SK-N-SH (cell line): ENCODE measurements around the gene AK3. TPM values are rescaled to one million over a fixed set of nuclear protein-coding genes. Genes with fewer than 3 reads are reported as not detected.

Experiments
- CTCF ChIA-PET: fragments of 300-600, 350-600 bp; formaldehyde crosslinking; extraction: SDS; loops from one replicate; lab custom pipeline; 2021; lab: Yijun Ruan, JAX
- POLR2A ChIA-PET: fragments of 350-600 bp; sonication (Branson Sonifier 250); formaldehyde crosslinking; extraction: SDS; loops from one replicate; lab custom pipeline; 2020; ENCODE audit warnings: antibody characterized with exemption, inconsistent platforms; lab: Yijun Ruan, JAX
- DNase-seq: peaks from one replicate; pipeline ENCODE4 v3.0.0; 2012
- H2AFZ ChIP-seq: fragments of 200-600 bp; sonication (generic); 2 replicates; pipeline ENCODE4 v1.8.1; 2016; ENCODE audit warnings: antibody characterized with exemption, mild to moderate bottlenecking, low read depth
- H3F3A ChIP-seq: fragments of 200-600 bp; sonication (generic); replicated peaks from 2 replicates; pipeline ENCODE3; 2016; ENCODE audit warnings: antibody characterized with exemption, mild to moderate bottlenecking; ENCODE audit not compliant: insufficient read depth
- H3K27ac ChIP-seq, 2 experiments: fragments of 200-500 bp in 1 of 2; fragments of 200-600 bp in 1 of 2; sonication (Bioruptor generic) in 1 of 2; sonication (generic), shearing (Covaris generic) in 1 of 2; 2 replicates each; pipeline versions ENCODE4 v1.5.1 to v1.6.1; 2014 to 2016; ENCODE audit warnings: low read depth in 2 of 2, inconsistent platforms in 1 of 2, low read length in 1 of 2, mild to moderate bottlenecking in 1 of 2, mixed read lengths in 1 of 2
- H3K27me3 ChIP-seq: fragments of 200-600 bp; sonication (generic), shearing (Covaris generic); 2 replicates; pipeline ENCODE4 v1.6.1; 2016; ENCODE audit warnings: mixed run types; ENCODE audit not compliant: insufficient read depth
- H3K36me3 ChIP-seq, 2 experiments: fragments of 200-500 bp in 1 of 2; fragments of 200-600 bp in 1 of 2; sonication (Bioruptor generic) in 1 of 2; sonication (generic) in 1 of 2; replicated peaks in 1 of 2; 2 replicates each; pipeline versions ENCODE3 to v1.5.1; 2014 to 2016; ENCODE audit warnings: low read length in 1 of 2, mild to moderate bottlenecking in 1 of 2; ENCODE audit not compliant: insufficient read depth in 2 of 2, control insufficient read depth in 1 of 2
- H3K4me1 ChIP-seq, 2 experiments: fragments of 200-500 bp in 1 of 2; fragments of 200-600 bp in 1 of 2; sonication (Bioruptor generic) in 1 of 2; sonication (generic), shearing (Covaris generic) in 1 of 2; 2 replicates each; pipeline versions ENCODE4 v1.5.1 to v1.6.1; 2014 to 2016; ENCODE audit warnings: low read depth in 1 of 2, low read length in 1 of 2, mixed run types in 1 of 2; ENCODE audit not compliant: insufficient read depth in 2 of 2, control insufficient read depth in 1 of 2
- H3K4me2 ChIP-seq: fragments of 200-600 bp; sonication (generic), shearing (Covaris generic); 2 replicates; pipeline ENCODE4 v1.6.1; 2017; ENCODE audit warnings: mixed run types
- H3K4me3 ChIP-seq, 2 experiments: fragments of 200-500 bp in 1 of 2; fragments of 200-600 bp in 1 of 2; sonication (Bioruptor generic) in 1 of 2; sonication (generic), shearing (Covaris generic) in 1 of 2; 2 replicates each; pipeline versions ENCODE4 v1.5.1 to v1.8.1; 2014 to 2016; ENCODE audit warnings: low read depth in 2 of 2, inconsistent platforms in 1 of 2, low read length in 1 of 2, mild to moderate bottlenecking in 1 of 2, mixed read lengths in 1 of 2, moderate library complexity in 1 of 2
- H3K79me2 ChIP-seq: fragments of 200-600 bp; sonication (generic); 2 replicates; pipeline ENCODE4 v1.8.1; 2017; ENCODE audit warnings: mild to moderate bottlenecking; ENCODE audit not compliant: insufficient read depth
- H3K9ac ChIP-seq: fragments of 200-600 bp; sonication (generic); 2 replicates; pipeline ENCODE4 v1.6.1; 2017; ENCODE audit warnings: mixed run types
- H3K9me2 ChIP-seq: fragments of 200-600 bp; sonication (generic); 2 replicates; pipeline ENCODE4 v1.6.1; 2017; ENCODE audit warnings: mixed run types
- H3K9me3 ChIP-seq: fragments of 200-600 bp; sonication (generic); 2 replicates; pipeline ENCODE4 v1.6.1; 2017; ENCODE audit warnings: mixed run types, mild to moderate bottlenecking, moderate library complexity
- H4K20me1 ChIP-seq: fragments of 200-600 bp; sonication (generic); 2 replicates; pipeline ENCODE4 v1.6.1; 2017; ENCODE audit warnings: mild to moderate bottlenecking, mixed run types; ENCODE audit not compliant: insufficient read depth
- CHD2 ChIP-seq: fragments of 150-350 bp; IDR thresholded peaks from 2 replicates; pipeline ENCODE4 v1.6.1; 2018; ENCODE audit warnings: low read length; ENCODE audit not compliant: partially characterized antibody
- CTCF ChIP-seq: fragments of 200-600 bp; sonication (generic); IDR thresholded peaks from 2 replicates; pipeline ENCODE4 v1.6.1; 2017; ENCODE audit warnings: antibody characterized with exemption, mild to moderate bottlenecking, moderate library complexity
- ELF1 ChIP-seq: IDR thresholded peaks from 2 replicates; pipeline ENCODE4 v1.4.0; 2012
- EP300 ChIP-seq, 2 experiments: IDR thresholded peaks; 2 replicates each; pipeline versions ENCODE4 v1.4.0 to v1.6.1; 2012; ENCODE audit warnings: borderline replicate concordance in 1 of 2, low read depth in 1 of 2, low read length in 1 of 2
- FOXJ3 ChIP-seq: sonication (generic); formaldehyde crosslinking; IDR thresholded peaks from 2 replicates; pipeline ENCODE4 v1.5.1; 2020; ENCODE audit warnings: mild to moderate bottlenecking, missing genetic modification reagents
- GABPA ChIP-seq: IDR thresholded peaks from 2 replicates; pipeline ENCODE4 v1.4.0; 2012; ENCODE audit warnings: low read depth, mild to moderate bottlenecking
- GATA2 ChIP-seq: sonication (generic); formaldehyde crosslinking; IDR thresholded peaks from 2 replicates; pipeline ENCODE4 v1.5.0; 2020; ENCODE audit warnings: mild to moderate bottlenecking, missing genetic modification reagents
- JUND ChIP-seq: IDR thresholded peaks from 2 replicates; pipeline ENCODE4 v1.4.0; 2012
- MAX ChIP-seq: IDR thresholded peaks from 2 replicates; pipeline ENCODE4 v1.4.0; 2012; ENCODE audit warnings: low read depth
- MEF2A ChIP-seq: IDR thresholded peaks from 2 replicates; pipeline ENCODE4 v1.4.0; 2012; ENCODE audit warnings: low read depth, borderline replicate concordance
- MXI1 ChIP-seq: IDR thresholded peaks from 2 replicates; pipeline ENCODE4 v1.6.1; 2012; ENCODE audit warnings: mild to moderate bottlenecking, low read depth, low read length, improper control_type of control experiment
- NFIC ChIP-seq: IDR thresholded peaks from 2 replicates; pipeline ENCODE4 v1.4.0; 2012; ENCODE audit warnings: borderline replicate concordance
- NRF1 ChIP-seq: IDR thresholded peaks from 2 replicates; pipeline ENCODE4 v1.6.1; 2012; ENCODE audit warnings: low read depth, mild to moderate bottlenecking, low read length
- PBX3 ChIP-seq: IDR thresholded peaks from 2 replicates; pipeline ENCODE4; 2012
- POLR2AphosphoS5 ChIP-seq: IDR thresholded peaks from 2 replicates; pipeline ENCODE4 v1.6.1; 2012; ENCODE audit warnings: low read depth, low read length
- RAD21 ChIP-seq: IDR thresholded peaks from 2 replicates; pipeline ENCODE4 v1.6.1; 2012; ENCODE audit warnings: mild to moderate bottlenecking, low read length
- RCOR1 ChIP-seq: fragments of 150-350 bp; IDR thresholded peaks from 2 replicates; pipeline ENCODE4 v1.6.1; 2017; ENCODE audit warnings: antibody characterized with exemption, low read length
- RFX5 ChIP-seq: IDR thresholded peaks from 2 replicates; pipeline ENCODE4 v1.6.1; 2012; ENCODE audit warnings: mild to moderate bottlenecking, improper control_type of control experiment, low read length
- RXRA ChIP-seq: IDR thresholded peaks from 2 replicates; pipeline ENCODE4 v1.4.0; 2012; ENCODE audit warnings: low read depth, mild to moderate bottlenecking, borderline replicate concordance
- SIN3A ChIP-seq: IDR thresholded peaks from 2 replicates; pipeline ENCODE4 v1.6.1; 2012; ENCODE audit warnings: low read depth, mild to moderate bottlenecking, low read length, moderate library complexity, borderline replicate concordance
- SMC3 ChIP-seq: IDR thresholded peaks from 2 replicates; pipeline ENCODE4 v1.6.1; 2012; ENCODE audit warnings: low read depth, low read length, improper control_type of control experiment
- TAF1 ChIP-seq: IDR thresholded peaks from 2 replicates; pipeline ENCODE4 v1.6.1; 2012; ENCODE audit warnings: low read depth, mild to moderate bottlenecking, low read length, moderate library complexity, borderline replicate concordance
- TCF12 ChIP-seq: IDR thresholded peaks from 2 replicates; pipeline ENCODE4 v1.4.0; 2012
- USF2 ChIP-seq: fragments of 150-350 bp; IDR thresholded peaks from 2 replicates; pipeline ENCODE4 v1.6.1; 2017; ENCODE audit warnings: antibody characterized with exemption, low read length, low read depth, borderline replicate concordance
- YY1 ChIP-seq: IDR thresholded peaks from 2 replicates; pipeline ENCODE4 v1.4.0; 2012; ENCODE audit warnings: low read depth, mild to moderate bottlenecking
- ZBTB33 ChIP-seq: IDR thresholded peaks from 2 replicates; pipeline ENCODE4 v1.4.0; 2012; ENCODE audit warnings: low read depth, borderline replicate concordance
- WGBS: methylation state at CpG from one replicate; pipeline ENCODE4 v1.1.6; 2017; ENCODE audit warnings: low lambda C conversion rate; 5-methylcytosine and 5-hydroxymethylcytosine counted together
- polyA plus RNA-seq, 3 experiments: library from polyadenylated mRNA; depleted of rRNA; stranded (reverse); fragments of >200 nt; gene quantifications; 2 replicates each; pipeline ENCODE4 v1.2.3, GENCODE V29; 2012

Gene AK3
- polyA plus RNA-seq, 1 of the 3 experiments (the other 2 are of a cell fraction): 20.6 TPM

- H3K36me3 ChIP-seq: no peaks in the 10 kb centered on the region
- H3K9me3 ChIP-seq: no peaks in the 10 kb centered on the region
- peaks cover under 1 to 33% of the 10 kb centered on the region in 2 experiments; a peak in 3 of 4 replicates for H3K4me1 ChIP-seq
- 0 out of 2 replicates have a peak, but pooled peaks cover 9% of the 10 kb centered on the region for H3K79me2 ChIP-seq
- H2AFZ ChIP-seq: peak within 1 kb of the TSS; percentile 84
- H3F3A ChIP-seq: peaks cover 8% of the 10 kb centered on the region
- ChIA-PET CTCF (interaction anchor here (0.7 to 1.9 kb wide), 14 partner anchors 8 to 128 kb away, joined by 3 to 10 read pairs (median 4); partner anchors contain the start of gene AK3), POLR2A (interaction anchor here (0.8 to 2.3 kb wide), 3 partner anchors 9 to 74 kb away, joined by 5 to 17 read pairs (median 8); partner anchors contain the start of genes AK3 and CDC37L1)
- WGBS: 6% methylated on average over 15 of the region's 36 CpGs
- no peaks in the 10 kb centered on the region for H3K9me2 ChIP-seq
- H3K27me3 ChIP-seq: no peaks in the 10 kb centered on the region
- no peak for TF ChIP-seq YY1
- TF ChIP-seq EP300 (IDR thresholded peaks at IDR 0.05; ENCODE audit: borderline replicate concordance in 1 of 2, low read depth in 1 of 2, low read length in 1 of 2): no peak
- peak; percentile 88; the same call in 1 of the 2 replicates for TF ChIP-seq MXI1
- no peak for TF ChIP-seq TCF12
- TF ChIP-seq GABPA: no peak
- no peak for TF ChIP-seq MEF2A
- TF ChIP-seq RFX5: no peak
- TF ChIP-seq PBX3: no peak
- no peak for TF ChIP-seq TAF1
- 0 out of 2 replicates have a peak, but pooled peaks have one; percentile 16 for TF ChIP-seq SIN3A
- TF ChIP-seq CTCF: peak; percentile 28; the same call in 1 of the 2 replicates
- TF ChIP-seq USF2: no peak
- no peak for TF ChIP-seq RAD21
- peak; percentile 36; the same call in 1 of the 2 replicates for TF ChIP-seq NRF1
- peak; percentile 57 for TF ChIP-seq CHD2
- TF ChIP-seq RCOR1: no peak
- no peak for TF ChIP-seq RXRA
- peak; percentile 84 for TF ChIP-seq MAX
- TF ChIP-seq SMC3: no peak
- TF ChIP-seq FOXJ3: no peak
- peak; percentile 59 for TF ChIP-seq ELF1
- TF ChIP-seq JUND: no peak
- peak; percentile 8; the same call in 1 of the 2 replicates for TF ChIP-seq GATA2 (CRISPR knock-in tag)
- peak; percentile 29; the same call in 1 of the 2 replicates for TF ChIP-seq POLR2AphosphoS5
- no peak for TF ChIP-seq NFIC
- no peak for TF ChIP-seq ZBTB33
- peak within 1 kb of the TSS; percentile 90 for H3K4me2 ChIP-seq
- peak; percentile 81 for DNase-seq
- H4K20me1 ChIP-seq: no peaks in the 10 kb centered on the region
- H3K27ac ChIP-seq: peak within 1 kb of the TSS; percentile 10 to 81; a peak in 3 of 4 replicates
- H3K9ac ChIP-seq: peak within 1 kb of the TSS; percentile 43
- H3K4me3 ChIP-seq: peak within 1 kb of the TSS; percentile 56 to 60
Measured at GRCh38 chr9:4666042-4666699, 74.8 kb downstream of the AK3 start, which contains the start of gene SPATA6L. SPATA6L (minus strand) TSS chr9:4666480; CDS start chr9:4666250, 230 bp downstream.
